HEK293 (cell line): ENCODE data around the gene SLC25A25.

Experiments
- BCL6B ChIP-seq: fragments of 450-650 bp; formaldehyde crosslinking; IDR thresholded peaks from 2 replicates; pipeline ENCODE4 v1.5.1; 2017; ENCODE audit warnings: missing biosample characterization, missing genetic modification characterization
- CTCF ChIP-seq: fragments of 450-650 bp; formaldehyde crosslinking; IDR thresholded peaks from 2 replicates; pipeline ENCODE4 v1.5.1; 2016; ENCODE audit warnings: missing biosample characterization, missing genetic modification characterization
- REST ChIP-seq: fragments of 450-650 bp; formaldehyde crosslinking; IDR thresholded peaks from 2 replicates; pipeline ENCODE4 v1.5.1; 2016; ENCODE audit warnings: missing biosample characterization, missing genetic modification characterization
- SETDB1 ChIP-seq: IDR thresholded peaks from one replicate; pipeline ENCODE4 v1.6.1; 2017; ENCODE audit warnings: mild to moderate bottlenecking, low read length, moderate library complexity, mixed read lengths; ENCODE audit not compliant: insufficient read length
- ZBTB11 ChIP-seq: fragments of 450-650 bp; formaldehyde crosslinking; conservative IDR thresholded peaks from 2 replicates; pipeline ENCODE4 v1.5.1; 2016; ENCODE audit warnings: low read depth, missing biosample characterization, missing genetic modification characterization
- ZBTB48 ChIP-seq: fragments of 450-650 bp; formaldehyde crosslinking; IDR thresholded peaks from 2 replicates; pipeline ENCODE4 v1.5.1; 2016; ENCODE audit warnings: missing biosample characterization, missing genetic modification characterization
- ZNF132 ChIP-seq: fragments of 450-650 bp; formaldehyde crosslinking; IDR thresholded peaks from 2 replicates; pipeline ENCODE4 v1.5.1; 2017; ENCODE audit warnings: missing biosample characterization, missing genetic modification characterization, borderline replicate concordance
- ZNF138 ChIP-seq: fragments of 450-650 bp; formaldehyde crosslinking; IDR thresholded peaks from 2 replicates; pipeline ENCODE4 v1.5.1; 2016; ENCODE audit warnings: missing biosample characterization, missing genetic modification characterization, borderline replicate concordance
- ZNF155 ChIP-seq: fragments of 450-650 bp; formaldehyde crosslinking; IDR thresholded peaks from 2 replicates; pipeline ENCODE4 v1.5.1; 2016; ENCODE audit warnings: missing biosample characterization, missing genetic modification characterization
- ZNF169 ChIP-seq: fragments of 450-650 bp; formaldehyde crosslinking; IDR thresholded peaks from 2 replicates; pipeline ENCODE4 v1.5.1; 2016; ENCODE audit warnings: missing biosample characterization, missing genetic modification characterization
- ZNF23 ChIP-seq: fragments of 450-650 bp; formaldehyde crosslinking; IDR thresholded peaks from 2 replicates; pipeline ENCODE4 v1.5.1; 2016; ENCODE audit warnings: missing biosample characterization, missing genetic modification characterization, borderline replicate concordance
- ZNF274 ChIP-seq, 2 experiments: fragments of 200-500 bp in 1 of 2; fragments of 450-650 bp in 1 of 2; sonication (Bioruptor generic) in 1 of 2; formaldehyde crosslinking in 1 of 2; IDR thresholded peaks; 2 replicates each; pipeline versions ENCODE4 v1.5.1 to v1.6.1; 2014 to 2016; ENCODE audit warnings: borderline replicate concordance in 1 of 2, inconsistent platforms in 1 of 2, low read length in 1 of 2, missing biosample characterization in 1 of 2, missing genetic modification characterization in 1 of 2
- ZNF292 ChIP-seq: fragments of 450-650 bp; formaldehyde crosslinking; IDR thresholded peaks from 2 replicates; pipeline ENCODE4 v1.5.1; 2016; ENCODE audit warnings: low read depth, missing biosample characterization, missing genetic modification characterization, borderline replicate concordance
- ZNF350 ChIP-seq: fragments of 450-650 bp; formaldehyde crosslinking; IDR thresholded peaks from 2 replicates; pipeline ENCODE4 v1.5.0; 2017; ENCODE audit warnings: missing biosample characterization, mild to moderate bottlenecking, missing genetic modification characterization
- ZNF449 ChIP-seq: fragments of 450-650 bp; formaldehyde crosslinking; IDR thresholded peaks from 2 replicates; pipeline ENCODE4 v1.5.1; 2017; ENCODE audit warnings: missing biosample characterization, mild to moderate bottlenecking, missing genetic modification characterization, moderate library complexity
- ZNF48 ChIP-seq: fragments of 450-650 bp; formaldehyde crosslinking; IDR thresholded peaks from 2 replicates; pipeline ENCODE4 v1.5.1; 2016; ENCODE audit warnings: missing biosample characterization, missing genetic modification characterization
- ZNF514 ChIP-seq: fragments of 450-650 bp; formaldehyde crosslinking; IDR thresholded peaks from 2 replicates; pipeline ENCODE4 v1.5.1; 2016; ENCODE audit warnings: missing biosample characterization, missing genetic modification characterization
- ZNF555 ChIP-seq: fragments of 450-650 bp; formaldehyde crosslinking; conservative IDR thresholded peaks from 2 replicates; pipeline ENCODE4 v1.5.1; 2017; ENCODE audit warnings: missing biosample characterization, mild to moderate bottlenecking, missing genetic modification characterization, inconsistent platforms
- ZNF560 ChIP-seq: fragments of 450-650 bp; formaldehyde crosslinking; IDR thresholded peaks from 2 replicates; pipeline ENCODE4 v1.5.1; 2017; ENCODE audit warnings: missing biosample characterization, missing genetic modification characterization, borderline replicate concordance
- ZNF621 ChIP-seq: fragments of 450-650 bp; formaldehyde crosslinking; IDR thresholded peaks from 2 replicates; pipeline ENCODE4 v1.5.1; 2017; ENCODE audit warnings: missing biosample characterization, missing genetic modification characterization
- ZNF654 ChIP-seq: fragments of 450-650 bp; formaldehyde crosslinking; IDR thresholded peaks from 2 replicates; pipeline ENCODE4 v1.5.1; 2016; ENCODE audit warnings: low read depth, missing biosample characterization, missing genetic modification characterization
- ZNF658 ChIP-seq: fragments of 450-650 bp; formaldehyde crosslinking; IDR thresholded peaks from 2 replicates; pipeline ENCODE4; 2016; ENCODE audit warnings: missing biosample characterization, missing genetic modification characterization
- ZNF664 ChIP-seq: fragments of 450-650 bp; formaldehyde crosslinking; IDR thresholded peaks from 2 replicates; pipeline ENCODE4 v1.5.1; 2016; ENCODE audit warnings: missing biosample characterization, missing genetic modification characterization
- ZNF701 ChIP-seq: fragments of 450-650 bp; formaldehyde crosslinking; IDR thresholded peaks from 2 replicates; pipeline ENCODE4 v1.5.1; 2016; ENCODE audit warnings: missing biosample characterization, missing genetic modification characterization
- ZNF704 ChIP-seq: fragments of 450-650 bp; formaldehyde crosslinking; IDR thresholded peaks from 2 replicates; pipeline ENCODE4 v1.5.1; 2016; ENCODE audit warnings: missing biosample characterization, missing genetic modification characterization
- ZNF76 ChIP-seq: fragments of 450-650 bp; formaldehyde crosslinking; IDR thresholded peaks from 2 replicates; pipeline ENCODE4; 2016; ENCODE audit warnings: low read depth, missing biosample characterization, missing genetic modification characterization, borderline replicate concordance

The SLC25A25 gene

GRCh38 chr9:128117613-128118471 lies 49.8 kb downstream of the SLC25A25 start (continued):
- TF ChIP-seq ZNF76 (tag by site-specific recombination) (no peak), ZNF560 (tag by site-specific recombination) (no peak), CTCF (tag by site-specific recombination) (peak; percentile 97), ZNF350 (tag by site-specific recombination) (no peak), ZNF132 (no peak), ZNF138 (tag by site-specific recombination) (no peak), SETDB1 (no peak), ZNF274 (IDR thresholded peaks at IDR 0.05; ENCODE audit: low read length) (no peak), ZNF274 (tag by site-specific recombination; IDR thresholded peaks at IDR 0.05; ENCODE audit: borderline replicate concordance) (no peak), ZNF654 (tag by site-specific recombination) (peak; percentile 98), ZBTB11 (no peak), ZNF449 (tag by site-specific recombination) (no peak), ZNF704 (tag by site-specific recombination) (no peak), ZNF658 (tag by site-specific recombination) (no peak), ZNF169 (tag by site-specific recombination) (no peak), ZNF292 (tag by site-specific recombination) (no peak), ZNF621 (no peak), REST (tag by site-specific recombination) (no peak), ZNF23 (tag by site-specific recombination) (no peak), BCL6B (tag by site-specific recombination) (no peak), ZNF701 (tag by site-specific recombination) (no peak), ZBTB48 (tag by site-specific recombination) (no peak), ZNF555 (tag by site-specific recombination) (no peak), ZNF155 (tag by site-specific recombination) (no peak), ZNF514 (tag by site-specific recombination) (no peak), ZNF664 (tag by site-specific recombination) (no peak), ZNF48 (tag by site-specific recombination) (no peak)
